Upper lobe of right lung (tissue), 1 donor: ENCODE measurements around the gene DUSP18. TPM values are rescaled to one million over a fixed set of nuclear protein-coding genes. Genes with fewer than 3 reads are reported as not detected.
A peak's percentile ranks its signal among the peaks of the same experiment; 100 is the strongest.
"Not testable (repeated sequence)": the region's sequence is repeated elsewhere in the genome, so short reads cannot be mapped to it uniquely, and the experiment has no call there.

Experiments
- ATAC-seq: fragments of 200-7000 bp; cut with Tn5 transposase; one replicate; pipeline ENCODE4 v1.9.1; 2020; ENCODE audit warnings: mild to moderate bottlenecking, moderate library complexity
- DNase-seq: peaks from one replicate; pipeline ENCODE4 v3.0.0-alpha.2; 2020
- H3K27ac ChIP-seq: fragments of 200-600 bp; one replicate; pipeline ENCODE4 v1.8.0; 2022
- H3K27me3 ChIP-seq: fragments of 200-600 bp; one replicate; pipeline ENCODE4 v1.8.0; 2022; ENCODE audit warnings: mild to moderate bottlenecking
- H3K36me3 ChIP-seq: fragments of 200-600 bp; one replicate; pipeline ENCODE4 v1.8.0; 2022
- H3K4me1 ChIP-seq: fragments of 200-600 bp; one replicate; pipeline ENCODE4 v1.8.0; 2022
- H3K4me3 ChIP-seq: fragments of 200-600 bp; one replicate; pipeline ENCODE4 v1.8.0; 2022; ENCODE audit warnings: mild to moderate bottlenecking
- H3K9me3 ChIP-seq: fragments of 200-600 bp; one replicate; pipeline ENCODE4 v1.8.0; 2022
- intact Hi-C: fragments of 100-400 bp; cut with DNase I; formaldehyde crosslinking; loops from one replicate; pipeline ENCODE4 v1.11.0; 2022
- total RNA-seq: library from RNA; stranded (reverse); fragmentation: NEBNext Ultra II Directional; extraction: Animal tissue kit (Norgen Biotek cat#: 25700); gene quantifications from one replicate; pipeline ENCODE4 v1.2.1, GENCODE V29; 2021
- TF ChIP-seq, protein P1 (sequence below): fragments of 200-600 bp; IDR thresholded peaks from one replicate; pipeline ENCODE4 v1.8.0; 2022; ENCODE audit warnings: antibody characterized with exemption
- donor health status: DM: no; HTN: yes; CAD: no; lungs with severe emphysema.

DUSP18 gene
- total RNA-seq, 1 donor from 2014 or later, result 19.3 TPM

DNA sequence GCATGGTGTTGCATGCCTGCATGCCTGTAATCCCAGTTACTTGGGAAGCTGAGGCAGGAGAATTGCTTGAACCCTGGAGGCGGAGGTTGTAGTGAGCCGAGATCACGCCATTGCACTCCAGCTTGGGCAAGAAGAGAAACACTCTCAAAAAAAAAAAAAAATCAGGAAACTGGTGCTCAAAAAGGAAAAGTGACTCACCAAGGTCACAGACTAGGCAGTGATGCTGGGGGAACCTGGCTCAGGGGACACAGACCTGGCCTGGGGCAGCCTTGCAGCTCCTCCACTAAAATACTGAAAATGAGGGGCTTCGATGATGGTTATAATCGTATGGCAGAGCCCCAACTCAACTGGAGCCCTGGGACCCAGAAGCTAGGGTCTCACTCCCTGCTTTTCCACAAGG lies 40.2 kb downstream of the DUSP18 start:
- H3K4me3 ChIP-seq, result no peak overlapping the region
- no peak for DNase-seq
- ATAC-seq, result no peak
- intact Hi-C loops, result no loop called here
- H3K9me3 ChIP-seq, result no peaks in the 10 kb centered on the region
- H3K4me1 ChIP-seq, result no peaks in the 10 kb centered on the region
- no peaks in the 10 kb centered on the region for H3K36me3 ChIP-seq
- TF ChIP-seq, protein P1, sequence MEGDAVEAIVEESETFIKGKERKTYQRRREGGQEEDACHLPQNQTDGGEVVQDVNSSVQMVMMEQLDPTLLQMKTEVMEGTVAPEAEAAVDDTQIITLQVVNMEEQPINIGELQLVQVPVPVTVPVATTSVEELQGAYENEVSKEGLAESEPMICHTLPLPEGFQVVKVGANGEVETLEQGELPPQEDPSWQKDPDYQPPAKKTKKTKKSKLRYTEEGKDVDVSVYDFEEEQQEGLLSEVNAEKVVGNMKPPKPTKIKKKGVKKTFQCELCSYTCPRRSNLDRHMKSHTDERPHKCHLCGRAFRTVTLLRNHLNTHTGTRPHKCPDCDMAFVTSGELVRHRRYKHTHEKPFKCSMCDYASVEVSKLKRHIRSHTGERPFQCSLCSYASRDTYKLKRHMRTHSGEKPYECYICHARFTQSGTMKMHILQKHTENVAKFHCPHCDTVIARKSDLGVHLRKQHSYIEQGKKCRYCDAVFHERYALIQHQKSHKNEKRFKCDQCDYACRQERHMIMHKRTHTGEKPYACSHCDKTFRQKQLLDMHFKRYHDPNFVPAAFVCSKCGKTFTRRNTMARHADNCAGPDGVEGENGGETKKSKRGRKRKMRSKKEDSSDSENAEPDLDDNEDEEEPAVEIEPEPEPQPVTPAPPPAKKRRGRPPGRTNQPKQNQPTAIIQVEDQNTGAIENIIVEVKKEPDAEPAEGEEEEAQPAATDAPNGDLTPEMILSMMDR, result no peak
- no peaks in the 10 kb centered on the region for H3K27me3 ChIP-seq
- H3K27ac ChIP-seq, result no peak overlapping the region

GRCh38 chr22:30626413-30626812 lies 41.3 kb downstream of the DUSP18 start:
- Histone ChIP-seq H3K27me3 (no peaks in the 10 kb centered on the region), H3K27ac (no peak overlapping the region), H3K36me3 (no peaks in the 10 kb centered on the region), H3K9me3 (no peaks in the 10 kb centered on the region), H3K4me1 (no peaks in the 10 kb centered on the region), H3K4me3 (no peak overlapping the region)
- TF ChIP-seq, protein P1, result no peak
- intact Hi-C loops, result no loop called here
- DNase-seq, result no peak
- ATAC-seq, result peak; percentile 20

DNA sequence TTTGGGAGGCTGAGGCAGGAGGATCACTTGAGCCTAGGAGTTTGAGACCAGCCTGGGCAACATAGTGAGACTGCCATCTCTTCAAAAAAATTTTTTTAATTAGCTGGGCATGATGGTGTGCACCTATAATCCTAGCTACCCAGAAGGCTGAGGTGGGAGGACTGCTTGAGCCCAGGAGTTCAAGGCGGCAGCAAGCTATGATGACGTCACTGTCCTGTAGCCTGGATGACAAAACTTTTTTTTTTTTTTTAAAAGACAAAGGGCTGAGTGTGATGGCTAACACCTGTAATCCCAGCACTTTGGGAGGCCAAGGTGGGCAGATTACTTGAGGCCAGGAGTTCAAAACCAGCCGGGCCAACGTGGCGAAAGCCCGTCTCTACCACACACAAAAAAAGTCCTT lies 47.8 kb downstream of the DUSP18 start:
- intact Hi-C loops, H3K36me3 ChIP-seq, DNase-seq: not testable (repeated sequence)

DNA sequence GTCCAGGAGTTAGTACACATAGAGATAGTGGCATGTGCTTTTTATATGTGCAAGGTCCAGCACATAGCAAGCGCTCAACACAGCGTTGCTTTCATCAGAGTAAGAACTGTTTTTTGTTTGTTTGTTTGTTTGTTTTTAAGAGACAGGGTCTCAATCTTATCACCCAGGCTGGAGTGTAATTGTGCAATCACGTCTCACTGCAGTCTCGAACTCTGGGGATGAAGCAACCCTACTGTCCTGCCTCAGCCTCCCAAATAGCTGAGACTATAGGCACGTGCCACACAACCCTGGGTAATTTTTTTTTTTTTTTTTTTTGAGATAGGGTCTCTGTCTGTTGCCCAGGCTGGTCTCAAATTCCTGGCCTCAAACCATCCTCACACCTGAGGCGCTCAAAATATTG lies 49.9 kb downstream of the DUSP18 start:
- TF ChIP-seq, protein P1, result no peak
- Histone ChIP-seq H3K36me3 (no peaks in the 10 kb centered on the region), H3K4me3 (no peak overlapping the region), H3K27me3 (no peaks in the 10 kb centered on the region), H3K9me3 (no peaks in the 10 kb centered on the region), H3K4me1 (no peaks in the 10 kb centered on the region), H3K27ac (no peak overlapping the region)
- DNase-seq (no peak), ATAC-seq (no peak)
- intact Hi-C loops, result no loop called here

More for the DNA sequence above, 47.8 kb downstream of the DUSP18 start:
- ATAC-seq, H3K4me3 ChIP-seq, H3K27me3 ChIP-seq, H3K4me1 ChIP-seq, H3K27ac ChIP-seq, H3K9me3 ChIP-seq: not testable (repeated sequence)

- intact Hi-C loops, result no loop called here
- Histone ChIP-seq H3K36me3 (peaks cover 7% of the 10 kb centered on the region), H3K9me3 (no peaks in the 10 kb centered on the region), H3K27me3 (no peaks in the 10 kb centered on the region), H3K4me1 (no peaks in the 10 kb centered on the region), H3K27ac (no peak overlapping the region), H3K4me3 (no peak overlapping the region)
- TF ChIP-seq, protein P1, result no peak
- DNase-seq, result no peak
- peak; percentile 78 for ATAC-seq
Observed at GRCh38 chr22:30615543-30615954, 52.1 kb downstream of the DUSP18 start.

DNA sequence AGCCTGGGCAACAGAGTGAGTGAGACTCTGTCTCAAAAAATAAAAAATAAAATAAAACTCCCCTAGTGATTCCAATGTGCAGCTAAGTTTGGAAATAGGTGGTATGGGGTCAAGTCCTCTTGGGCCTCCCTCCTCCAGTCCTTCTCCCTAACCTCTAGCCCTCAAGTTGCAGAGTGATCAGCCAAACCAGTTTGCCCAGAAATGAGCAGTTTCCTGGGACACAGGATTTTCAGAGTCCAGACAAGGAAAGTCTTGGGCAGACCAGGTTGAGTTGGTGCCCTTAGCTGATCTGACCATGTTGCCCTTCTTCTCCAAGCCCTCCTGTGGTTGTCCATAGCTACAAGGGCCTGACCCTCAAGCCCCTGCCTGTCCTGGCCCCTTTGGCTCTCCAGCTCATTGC lies 52.8 kb downstream of the DUSP18 start:
- TF ChIP-seq, protein P1, result no peak
- intact Hi-C loops, result no loop called here
- Histone ChIP-seq H3K27ac (no peak overlapping the region), H3K9me3 (no peaks in the 10 kb centered on the region), H3K4me3 (no peak overlapping the region), H3K27me3 (no peaks in the 10 kb centered on the region), H3K4me1 (peaks cover 2% of the 10 kb centered on the region), H3K36me3 (peaks cover 7% of the 10 kb centered on the region)
- DNase-seq, result no peak
- ATAC-seq, result no peak
